Muscle of leg (tissue), 11 donors: ENCODE results near the gene DBH. TPM values are rescaled to one million over a fixed set of nuclear protein-coding genes. Genes with fewer than 3 reads are reported as not detected.

Experiments used
- DNase-seq: peaks from one replicate; pipeline ENCODE4 v3.0.0; 2013
- H3K27ac ChIP-seq: one replicate; pipeline ENCODE4 v1.5.1; 2013; ENCODE audit warnings: mild to moderate bottlenecking, low read length, control low read depth
- H3K27me3 ChIP-seq: one replicate; pipeline ENCODE4 v1.6.1; 2013; ENCODE audit warnings: low read length; ENCODE audit not compliant: control insufficient read depth, insufficient read depth
- H3K36me3 ChIP-seq: one replicate; pipeline ENCODE4 v1.6.1; 2013; ENCODE audit warnings: low read length; ENCODE audit not compliant: control insufficient read depth, insufficient read depth
- H3K4me1 ChIP-seq: one replicate; pipeline ENCODE4 v1.6.1; 2013; ENCODE audit warnings: low read length; ENCODE audit not compliant: control insufficient read depth, insufficient read depth
- H3K4me3 ChIP-seq: one replicate; pipeline ENCODE4 v1.5.1; 2013; ENCODE audit warnings: low read length, control low read depth
- H3K9me3 ChIP-seq: replicated peaks from 2 replicates; pipeline ENCODE4 v1.6.1; 2013; ENCODE audit warnings: low read depth, low read length; ENCODE audit not compliant: control insufficient read depth
- WGBS: methylation state at CpG from one replicate; pipeline ENCODE4 v1.1.5; 2013; ENCODE audit warnings: missing lambda C conversion rate; ENCODE audit not compliant: insufficient coverage; 5-methylcytosine and 5-hydroxymethylcytosine counted together
- polyA plus RNA-seq, 8 donors: library from polyadenylated mRNA; unstranded; fragments of 120-200 nt; gene quantifications; one replicate each; pipeline versions ENCODE4 v1.2.1 to v1.2.3, GENCODE V29; 2013; ENCODE audit warnings: inconsistent platforms in 1 of 8, low replicate concordance in 1 of 8; ENCODE audit not compliant: insufficient read length in 8 of 8, insufficient read depth in 1 of 8
- total RNA-seq: library from RNA; stranded (reverse); fragments of 120-200 nt; gene quantifications from one replicate; pipeline ENCODE4 v1.2.4, GENCODE V29; 2013

Gene DBH
- total and polyA plus RNA-seq, 9 donors, result 0.48 to 0.87 (median 0.64) TPM; not detected in 1

- H3K27me3 ChIP-seq, result peaks cover 3% of the 10 kb centered on the region
- WGBS, result 71% methylated on average over 18 of the region's 20 CpGs
- H3K27ac ChIP-seq, result no peak overlapping the region
- no peaks in the 10 kb centered on the region for H3K9me3 ChIP-seq
- no peaks in the 10 kb centered on the region for H3K36me3 ChIP-seq
- H3K4me3 ChIP-seq, result no peak overlapping the region
- H3K4me1 ChIP-seq, result peaks cover 68% of the 10 kb centered on the region
- no peak for DNase-seq
Observed at GRCh38 chr9:133680976-133681657, 45.0 kb downstream of the DBH start.

- H3K4me1 ChIP-seq, result peaks cover 68% of the 10 kb centered on the region
- H3K4me3 ChIP-seq, result no peak overlapping the region
- no peak for DNase-seq
Observed at GRCh38 chr9:133681658-133682306, 45.6 kb downstream of the DBH start.

GRCh38 chr9:133682818-133683585 lies 46.8 kb downstream of the DBH start:
- Histone ChIP-seq H3K4me3 (no peak overlapping the region), H3K4me1 (peaks cover 64% of the 10 kb centered on the region), H3K9me3 (no peaks in the 10 kb centered on the region), H3K27me3 (peaks cover 3% of the 10 kb centered on the region), H3K27ac (peak overlapping the region; percentile 55), H3K36me3 (no peaks in the 10 kb centered on the region)
- 35% methylated on average over 16 of the region's 20 CpGs for WGBS
- peak; percentile 90 for DNase-seq

More at GRCh38 chr9:133681658-133682306, 45.6 kb downstream of the DBH start:
- Histone ChIP-seq H3K9me3 (no peaks in the 10 kb centered on the region), H3K27me3 (peaks cover 3% of the 10 kb centered on the region), H3K27ac (no peak overlapping the region), H3K36me3 (no peaks in the 10 kb centered on the region)
- WGBS, result 82% methylated on average over 31 of the region's 35 CpGs

- peak overlapping the region; percentile 55 for H3K27ac ChIP-seq
- H3K4me3 ChIP-seq, result no peak overlapping the region
- H3K36me3 ChIP-seq, result no peaks in the 10 kb centered on the region
- WGBS, result 20% methylated on average over 19 of the region's 19 CpGs
- peaks cover 59% of the 10 kb centered on the region for H3K4me1 ChIP-seq
- no peaks in the 10 kb centered on the region for H3K9me3 ChIP-seq
- no peak for DNase-seq
- peaks cover 3% of the 10 kb centered on the region for H3K27me3 ChIP-seq
Observed at GRCh38 chr9:133683586-133684120, 47.5 kb downstream of the DBH start.

GRCh38 chr9:133684121-133684935 lies 48.2 kb downstream of the DBH start:
- peaks cover 52% of the 10 kb centered on the region for H3K4me1 ChIP-seq
- no peaks in the 10 kb centered on the region for H3K9me3 ChIP-seq
- DNase-seq, result peak; percentile 41
- no peaks in the 10 kb centered on the region for H3K36me3 ChIP-seq
- 54% methylated on average over 24 of the region's 26 CpGs for WGBS
- H3K4me3 ChIP-seq, result no peak overlapping the region
- H3K27ac ChIP-seq, result peak overlapping the region; percentile 55
- H3K27me3 ChIP-seq, result no peaks in the 10 kb centered on the region

GRCh38 chr9:133684936-133685361 lies 48.8 kb downstream of the DBH start:
- Histone ChIP-seq H3K36me3 (no peaks in the 10 kb centered on the region), H3K27me3 (no peaks in the 10 kb centered on the region), H3K4me3 (no peak overlapping the region), H3K9me3 (no peaks in the 10 kb centered on the region), H3K27ac (no peak overlapping the region), H3K4me1 (peaks cover 46% of the 10 kb centered on the region)
- WGBS, result 73% methylated on average over 11 of the region's 17 CpGs
- no peak for DNase-seq

- Histone ChIP-seq H3K36me3 (no peaks in the 10 kb centered on the region), H3K4me3 (no peak overlapping the region), H3K27me3 (no peaks in the 10 kb centered on the region), H3K27ac (no peak overlapping the region), H3K4me1 (peaks cover 37% of the 10 kb centered on the region), H3K9me3 (no peaks in the 10 kb centered on the region)
- 78% methylated on average over 14 of the region's 18 CpGs for WGBS
- no peak for DNase-seq
Observed at GRCh38 chr9:133685653-133686609, 49.8 kb downstream of the DBH start.

- Histone ChIP-seq H3K4me3 (no peak overlapping the region), H3K27me3 (no peaks in the 10 kb centered on the region), H3K27ac (no peak overlapping the region), H3K36me3 (no peaks in the 10 kb centered on the region), H3K9me3 (no peaks in the 10 kb centered on the region), H3K4me1 (peaks cover 29% of the 10 kb centered on the region)
- no peak for DNase-seq
- 82% methylated on average over 18 of the region's 24 CpGs for WGBS
Observed at GRCh38 chr9:133686642-133687575, 50.7 kb downstream of the DBH start.
